Mesodermal cell (in vitro differentiated cells): Measurements from ENCODE around the gene PRM1.

Experiments used
- H3K27ac ChIP-seq: 2 replicates; pipeline ENCODE4 v1.7.0; 2013; ENCODE audit warnings: mild to moderate bottlenecking, low read depth, low read length, moderate library complexity; ENCODE audit not compliant: severe bottlenecking
- H3K36me3 ChIP-seq: 2 replicates; pipeline ENCODE4 v1.7.1; 2013; ENCODE audit warnings: mild to moderate bottlenecking, low read length, moderate library complexity; ENCODE audit not compliant: control insufficient read depth, insufficient read depth
- H3K4me1 ChIP-seq: one replicate; pipeline ENCODE4 v1.7.1; 2013; ENCODE audit warnings: mild to moderate bottlenecking, low read length; ENCODE audit not compliant: insufficient read depth, control insufficient read depth, poor library complexity, severe bottlenecking
- H3K4me3 ChIP-seq: 2 replicates; pipeline ENCODE4 v1.7.0; 2013; ENCODE audit warnings: low read length, control low read depth, mild to moderate bottlenecking; ENCODE audit not compliant: insufficient read depth, poor library complexity, severe bottlenecking; ENCODE audit errors: extremely low read depth
- H3K9me3 ChIP-seq: 2 replicates; pipeline ENCODE4 v1.7.1; 2013; ENCODE audit warnings: mild to moderate bottlenecking, low read length, moderate library complexity; ENCODE audit not compliant: control insufficient read depth
- WGBS, 2 experiments: methylation state at CpG; one replicate each; pipeline ENCODE4 v1.1.5; 2013; ENCODE audit warnings: missing lambda C conversion rate in 2 of 2; ENCODE audit not compliant: insufficient coverage in 2 of 2; 5-methylcytosine and 5-hydroxymethylcytosine counted together

Gene PRM1

GRCh38 chr16:11238272-11239202 is 42.6 kb downstream of the PRM1 start:
- Histone ChIP-seq H3K4me1 (no peaks in the 10 kb centered on the region), H3K9me3 (no peaks in the 10 kb centered on the region), H3K27ac (no peak overlapping the region), H3K4me3 (no peak overlapping the region), H3K36me3 (no peaks in the 10 kb centered on the region)
- 94 to 95% methylated on average over 11 to 15 of the region's 15 CpGs for WGBS, 2 experiments

- Histone ChIP-seq H3K36me3 (no peaks in the 10 kb centered on the region), H3K4me1 (no peaks in the 10 kb centered on the region), H3K9me3 (no peaks in the 10 kb centered on the region), H3K27ac (no peak overlapping the region), H3K4me3 (no peak overlapping the region)
- WGBS, 2 experiments = 89 to 97% methylated on average over 10 of the region's 10 CpGs
Measured at GRCh38 chr16:11236461-11237254, 44.5 kb downstream of the PRM1 start.

- H3K27ac ChIP-seq = no peak overlapping the region
- H3K9me3 ChIP-seq = no peaks in the 10 kb centered on the region
- H3K4me1 ChIP-seq = no peaks in the 10 kb centered on the region
- no peaks in the 10 kb centered on the region for H3K36me3 ChIP-seq
- H3K4me3 ChIP-seq = no peak overlapping the region
- 100% methylated on average over 1 to 3 of the region's 5 CpGs for WGBS, 2 experiments
Measured at GRCh38 chr16:11235703-11235991, 45.5 kb downstream of the PRM1 start.

- H3K4me3 ChIP-seq = no peak overlapping the region
- H3K36me3 ChIP-seq = no peaks in the 10 kb centered on the region
- H3K9me3 ChIP-seq = no peaks in the 10 kb centered on the region
- no peak overlapping the region for H3K27ac ChIP-seq
- 88 to 90% methylated on average over 9 to 10 of the region's 13 CpGs for WGBS, 2 experiments
- H3K4me1 ChIP-seq = no peaks in the 10 kb centered on the region
Measured at GRCh38 chr16:11234884-11235702, 46.0 kb downstream of the PRM1 start.

- no peak overlapping the region for H3K27ac ChIP-seq
- H3K4me3 ChIP-seq = no peak overlapping the region
- no peaks in the 10 kb centered on the region for H3K4me1 ChIP-seq
- H3K9me3 ChIP-seq = no peaks in the 10 kb centered on the region
- 57 to 67% methylated on average over 3 of the region's 8 CpGs for WGBS, 2 experiments
- no peaks in the 10 kb centered on the region for H3K36me3 ChIP-seq
Measured at GRCh38 chr16:11233727-11234376, 47.3 kb downstream of the PRM1 start.

GRCh38 chr16:11232852-11233726 is 48.0 kb downstream of the PRM1 start:
- Histone ChIP-seq H3K4me3 (no peak overlapping the region), H3K27ac (no peak overlapping the region), H3K36me3 (no peaks in the 10 kb centered on the region), H3K9me3 (no peaks in the 10 kb centered on the region), H3K4me1 (no peaks in the 10 kb centered on the region)
- 93 to 94% methylated on average over 25 to 27 of the region's 35 CpGs for WGBS, 2 experiments

GRCh38 chr16:11232302-11232851 is 48.8 kb downstream of the PRM1 start:
- no peaks in the 10 kb centered on the region for H3K9me3 ChIP-seq
- WGBS, 2 experiments = 100% methylated on average over 1 of the region's 3 CpGs; no CpG with 5 or more reads in 1 of the 2 experiments

GRCh38 chr16:11231367-11231970 is 49.7 kb downstream of the PRM1 start:
- Histone ChIP-seq H3K9me3 (no peaks in the 10 kb centered on the region), H3K36me3 (no peaks in the 10 kb centered on the region), H3K4me3 (no peak overlapping the region), H3K27ac (no peak overlapping the region), H3K4me1 (no peaks in the 10 kb centered on the region)
- 63 to 76% methylated on average over 7 to 10 of the region's 10 CpGs for WGBS, 2 experiments

More at GRCh38 chr16:11232302-11232851, 48.8 kb downstream of the PRM1 start:
- no peak overlapping the region for H3K4me3 ChIP-seq
- H3K27ac ChIP-seq = no peak overlapping the region
- H3K36me3 ChIP-seq = no peaks in the 10 kb centered on the region
- H3K4me1 ChIP-seq = no peaks in the 10 kb centered on the region
